Measurements from ENCODE around the gene COL23A1.

The COL23A1 gene

DNA sequence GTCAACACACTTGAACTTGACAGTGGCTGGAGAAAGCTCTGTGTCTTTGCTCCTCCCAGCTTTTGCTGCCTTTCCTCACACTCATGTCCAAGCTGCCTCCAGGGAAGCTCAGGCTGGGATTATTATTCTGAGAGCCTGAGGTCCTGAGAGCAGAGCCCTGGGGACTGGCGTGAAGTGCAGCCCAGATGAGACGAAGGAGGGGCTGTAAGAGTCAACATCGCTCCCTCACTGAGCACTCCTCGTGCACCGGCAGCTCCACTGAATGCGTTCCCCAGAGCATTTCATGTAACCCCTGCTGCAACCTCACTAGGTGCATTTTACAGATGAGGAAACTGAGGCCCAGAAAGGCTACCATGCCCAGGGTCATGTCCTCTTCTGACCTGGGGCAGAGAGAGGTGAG, 294.1 kb downstream of the COL23A1 start:
- peaks cover 25% of the 10 kb centered on the region for H3K4me1 Mint-ChIP-seq
- H3K4me3 Mint-ChIP-seq, result no peak overlapping the region
- peaks cover 16% of the 10 kb centered on the region for H3K36me3 Mint-ChIP-seq (ENCODE audit: low read depth)
- peaks cover 3% of the 10 kb centered on the region for H3K9me3 Mint-ChIP-seq
- H3K27me3 Mint-ChIP-seq (ENCODE audit: low read depth), result peaks cover 16% of the 10 kb centered on the region
- TF ChIP-seq, protein P1, sequence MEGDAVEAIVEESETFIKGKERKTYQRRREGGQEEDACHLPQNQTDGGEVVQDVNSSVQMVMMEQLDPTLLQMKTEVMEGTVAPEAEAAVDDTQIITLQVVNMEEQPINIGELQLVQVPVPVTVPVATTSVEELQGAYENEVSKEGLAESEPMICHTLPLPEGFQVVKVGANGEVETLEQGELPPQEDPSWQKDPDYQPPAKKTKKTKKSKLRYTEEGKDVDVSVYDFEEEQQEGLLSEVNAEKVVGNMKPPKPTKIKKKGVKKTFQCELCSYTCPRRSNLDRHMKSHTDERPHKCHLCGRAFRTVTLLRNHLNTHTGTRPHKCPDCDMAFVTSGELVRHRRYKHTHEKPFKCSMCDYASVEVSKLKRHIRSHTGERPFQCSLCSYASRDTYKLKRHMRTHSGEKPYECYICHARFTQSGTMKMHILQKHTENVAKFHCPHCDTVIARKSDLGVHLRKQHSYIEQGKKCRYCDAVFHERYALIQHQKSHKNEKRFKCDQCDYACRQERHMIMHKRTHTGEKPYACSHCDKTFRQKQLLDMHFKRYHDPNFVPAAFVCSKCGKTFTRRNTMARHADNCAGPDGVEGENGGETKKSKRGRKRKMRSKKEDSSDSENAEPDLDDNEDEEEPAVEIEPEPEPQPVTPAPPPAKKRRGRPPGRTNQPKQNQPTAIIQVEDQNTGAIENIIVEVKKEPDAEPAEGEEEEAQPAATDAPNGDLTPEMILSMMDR (IDR thresholded peaks at IDR 0.05; ENCODE audit: unreplicated experiment in 3 of 3), result no peak
- H3K27ac Mint-ChIP-seq, result no peak overlapping the region

DNA sequence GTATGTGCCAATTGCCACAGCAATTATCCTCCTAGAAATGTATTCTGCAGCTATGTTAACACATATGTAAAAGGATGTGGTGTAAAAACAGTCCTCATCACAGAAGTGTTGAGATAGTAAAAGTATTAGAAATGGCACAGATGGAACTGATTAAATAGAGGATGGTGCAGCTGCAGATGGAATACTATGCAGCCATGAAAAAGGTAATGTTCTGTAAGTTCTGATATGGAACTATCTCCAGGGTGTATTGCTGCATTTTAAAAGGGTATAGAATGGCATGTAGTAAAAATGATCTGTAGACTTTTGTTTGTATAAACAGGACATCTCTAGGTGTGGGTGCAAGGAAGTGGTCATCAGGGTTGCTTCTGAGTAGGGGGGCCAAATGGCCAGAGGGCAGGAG, 294.6 kb downstream of the COL23A1 start:
- Mint-ChIP-seq H3K27ac (no peak overlapping the region), H3K4me1 (peaks cover 30% of the 10 kb centered on the region), H3K9me3 (no peaks in the 10 kb centered on the region), H3K27me3 (ENCODE audit: low read depth) (peaks cover 20% of the 10 kb centered on the region), H3K36me3 (ENCODE audit: low read depth) (peaks cover 12% of the 10 kb centered on the region), H3K4me3 (no peak overlapping the region)
- TF ChIP-seq, protein P1 (IDR thresholded peaks at IDR 0.05; ENCODE audit: unreplicated experiment in 3 of 3), result no peak

DNA sequence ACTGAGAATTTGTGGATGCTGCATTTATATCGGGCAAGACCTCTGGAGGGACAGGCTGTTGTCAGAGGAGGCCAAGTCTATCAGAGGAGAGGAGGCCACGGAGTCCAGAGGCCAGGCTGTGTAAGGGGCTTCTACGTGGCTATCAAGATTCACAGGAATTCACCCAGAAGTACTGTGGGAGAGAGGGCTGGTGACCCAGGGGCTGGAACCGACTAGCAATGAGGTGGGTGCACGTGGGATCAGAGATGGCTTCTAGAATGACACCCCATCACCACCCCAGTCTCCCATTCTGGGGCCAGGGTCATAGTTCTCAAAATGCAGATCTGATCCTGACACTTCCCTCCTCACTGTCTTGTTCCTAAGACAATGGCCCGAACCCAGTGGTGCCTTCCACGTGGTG, 296.4 kb downstream of the COL23A1 start:
- Mint-ChIP-seq H3K36me3 (ENCODE audit: low read depth) (peaks cover 12% of the 10 kb centered on the region), H3K4me1 (peaks cover 48% of the 10 kb centered on the region), H3K27ac (no peak overlapping the region), H3K27me3 (ENCODE audit: low read depth) (peaks cover 29% of the 10 kb centered on the region), H3K9me3 (no peaks in the 10 kb centered on the region), H3K4me3 (no peak overlapping the region)
- TF ChIP-seq, protein P1 (IDR thresholded peaks at IDR 0.05; ENCODE audit: unreplicated experiment in 3 of 3), result no peak

DNA sequence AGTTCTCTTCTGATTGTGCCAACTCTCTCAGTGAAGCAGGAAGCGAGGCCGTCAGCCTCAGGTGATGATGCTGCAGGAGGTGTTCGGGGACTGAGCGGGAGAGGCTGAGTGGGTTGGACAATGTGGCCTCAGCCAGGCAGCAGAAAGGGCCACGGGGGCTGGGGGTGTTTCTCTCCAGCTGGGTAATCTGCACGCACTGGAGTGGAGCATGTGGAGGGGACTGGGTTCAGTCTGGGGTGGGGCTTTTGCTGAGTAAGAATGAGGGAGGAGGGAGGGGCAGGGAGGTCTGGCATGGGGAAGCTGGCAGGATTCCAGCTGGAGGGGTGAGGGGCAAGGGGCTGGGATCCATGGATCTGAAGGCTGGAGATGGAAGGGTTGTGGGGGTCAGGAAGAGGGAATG, 296.8 kb downstream of the COL23A1 start:
- H3K4me1 Mint-ChIP-seq, result peaks cover 51% of the 10 kb centered on the region
- H3K4me3 Mint-ChIP-seq, result no peak overlapping the region
- no peaks in the 10 kb centered on the region for H3K9me3 Mint-ChIP-seq
- H3K36me3 Mint-ChIP-seq (ENCODE audit: low read depth), result peaks cover 12% of the 10 kb centered on the region
- peaks cover 31% of the 10 kb centered on the region for H3K27me3 Mint-ChIP-seq (ENCODE audit: low read depth)
- H3K27ac Mint-ChIP-seq, result peak overlapping the region in 1 of 3 experiments; percentile 34
- TF ChIP-seq, protein P1 (IDR thresholded peaks at IDR 0.05; ENCODE audit: unreplicated experiment in 3 of 3), result no peak

DNA sequence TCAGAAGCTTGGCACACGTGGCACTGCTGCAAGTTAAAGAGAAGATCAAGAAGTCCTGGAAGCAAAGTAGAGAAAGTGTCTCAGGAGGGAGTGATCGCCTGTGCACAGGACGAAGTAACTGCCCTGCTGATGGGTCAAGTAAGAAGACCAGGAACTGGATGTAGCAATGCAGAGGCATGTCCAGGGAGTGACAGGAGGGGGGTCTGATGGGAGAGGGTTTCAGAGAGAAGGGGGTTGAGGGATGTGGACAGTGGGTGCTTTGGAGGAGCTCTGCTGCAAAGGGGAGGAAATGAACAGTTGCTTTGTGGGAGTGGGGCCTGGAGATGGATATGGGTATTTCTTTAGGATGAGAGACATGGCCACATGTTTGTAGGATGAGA, 297.4 kb downstream of the COL23A1 start:
- TF ChIP-seq, protein P1 (IDR thresholded peaks at IDR 0.05; ENCODE audit: unreplicated experiment in 3 of 3), result no peak
- peaks cover 12% of the 10 kb centered on the region for H3K36me3 Mint-ChIP-seq (ENCODE audit: low read depth)

DNA sequence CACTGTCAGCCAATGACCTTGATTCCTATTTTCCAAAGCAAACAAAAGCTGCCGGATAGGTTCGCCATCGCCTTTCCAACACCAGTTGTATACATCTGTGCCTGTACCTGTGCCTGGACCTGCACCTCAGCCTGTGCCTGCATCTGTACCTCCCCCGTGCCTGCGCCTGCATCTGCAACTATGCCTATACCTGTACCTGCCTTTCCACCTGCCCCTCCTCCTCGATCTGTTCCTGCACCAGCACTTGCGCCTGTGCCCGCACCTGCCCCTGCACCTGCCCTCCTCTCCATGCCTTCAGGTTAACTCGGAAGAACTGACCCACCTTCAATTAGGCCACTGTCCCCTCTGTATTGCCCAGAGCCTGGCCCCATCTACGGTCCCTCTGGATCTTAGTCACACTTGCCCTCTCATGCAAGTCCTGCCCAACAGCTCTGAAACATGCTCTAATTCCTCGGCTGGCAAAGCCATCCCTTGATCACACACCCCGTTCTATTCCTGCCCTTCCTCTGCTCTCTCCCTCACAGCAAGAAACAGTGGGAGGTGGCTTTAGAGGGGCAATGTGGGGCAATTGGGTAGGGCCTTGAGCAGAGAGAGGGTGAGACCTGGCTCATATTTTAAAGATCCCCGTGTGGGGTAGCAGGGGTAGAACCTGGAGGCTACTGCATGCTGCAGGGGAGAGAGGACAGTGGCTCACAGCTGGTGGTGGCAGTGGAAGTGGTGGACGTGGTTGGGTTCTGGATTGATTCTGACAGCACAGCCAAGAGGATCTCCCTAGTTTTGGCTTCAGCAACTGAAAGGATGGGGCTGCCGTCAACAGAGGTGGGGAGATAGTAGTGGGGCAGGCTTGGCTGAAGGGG, 298.0 kb downstream of the COL23A1 start:
- peaks cover 62% of the 10 kb centered on the region for H3K4me1 Mint-ChIP-seq
- peaks cover 12% of the 10 kb centered on the region for H3K36me3 Mint-ChIP-seq (ENCODE audit: low read depth)
- H3K27me3 Mint-ChIP-seq (ENCODE audit: low read depth), result peaks cover 40% of the 10 kb centered on the region
- TF ChIP-seq, protein P1 (IDR thresholded peaks at IDR 0.05; ENCODE audit: unreplicated experiment in 3 of 3), result no peak
- no peak overlapping the region for H3K4me3 Mint-ChIP-seq
- H3K27ac Mint-ChIP-seq, result peak overlapping the region in 1 of 3 experiments; percentile 20
- H3K9me3 Mint-ChIP-seq, result no peaks in the 10 kb centered on the region

More for the DNA sequence above, 297.4 kb downstream of the COL23A1 start:
- no peak overlapping the region for H3K4me3 Mint-ChIP-seq
- H3K4me1 Mint-ChIP-seq, result peaks cover 57% of the 10 kb centered on the region
- H3K27ac Mint-ChIP-seq, result peak overlapping the region in 2 of 3 experiments; percentile 20 to 34
- no peaks in the 10 kb centered on the region for H3K9me3 Mint-ChIP-seq
- peaks cover 36% of the 10 kb centered on the region for H3K27me3 Mint-ChIP-seq (ENCODE audit: low read depth)

Data from nephron (organoid).